A549 (cell line): Measurements from ENCODE around the gene ALCAM. TPM values are rescaled to one million over a fixed set of nuclear protein-coding genes. Genes with fewer than 3 reads are reported as not detected.

Source experiments
- BCL3 ChIP-seq: fragments of >200 bp; sonication (Bioruptor Twin); formaldehyde crosslinking; IDR thresholded peaks from 3 replicates; pipeline ENCODE4 v1.6.1; 2016
- BHLHE40 ChIP-seq: IDR thresholded peaks from 2 replicates; pipeline ENCODE4 v1.6.1; 2012; ENCODE audit warnings: low read depth, low read length, inconsistent platforms
- CEBPB ChIP-seq, 2 experiments: fragments of >200 bp in 1 of 2; sonication (Bioruptor Twin) in 1 of 2; formaldehyde crosslinking in 1 of 2; IDR thresholded peaks; 2 replicates each; pipeline ENCODE4 v1.6.1; 2012 to 2016
- CHD2 ChIP-seq: fragments of 150-350 bp; IDR thresholded peaks from 2 replicates; pipeline ENCODE4 v1.6.1; 2014; ENCODE audit warnings: low read length; ENCODE audit not compliant: partially characterized antibody
- CHD4 ChIP-seq: fragments of 200-600 bp; sonication (generic); IDR thresholded peaks from 2 replicates; pipeline ENCODE4 v1.6.1; 2016; ENCODE audit warnings: antibody characterized with exemption, mild to moderate bottlenecking, borderline replicate concordance
- CTCF ChIP-seq: fragments of >200 bp; sonication (Bioruptor Twin); formaldehyde crosslinking; IDR thresholded peaks from 3 replicates; pipeline ENCODE4 v1.5.1; 2016
- E2F6 ChIP-seq: IDR thresholded peaks from 2 replicates; pipeline ENCODE4 v1.6.1; 2012; ENCODE audit warnings: low read depth, borderline replicate concordance
- EHMT2 ChIP-seq: fragments of 200-600 bp; sonication (generic); IDR thresholded peaks from 2 replicates; pipeline ENCODE4 v1.6.1; 2016; ENCODE audit warnings: antibody characterized with exemption, low read depth, mild to moderate bottlenecking, moderate library complexity
- ELK1 ChIP-seq: fragments of 150-350 bp; IDR thresholded peaks from 2 replicates; pipeline ENCODE4 v1.6.1; 2014; ENCODE audit warnings: low read depth, mild to moderate bottlenecking, low read length
- EP300 ChIP-seq, 2 experiments: fragments of >200 bp; sonication (Bioruptor Twin); formaldehyde crosslinking; IDR thresholded peaks; 2 replicates in 1 of 2; 3 replicates in 1 of 2; pipeline ENCODE4 v1.6.1; 2016 to 2017
- ESRRA ChIP-seq: fragments of 150-350 bp; IDR thresholded peaks from 2 replicates; pipeline ENCODE4 v1.6.1; 2014; ENCODE audit warnings: mild to moderate bottlenecking, low read length, borderline replicate concordance
- FOSL2 ChIP-seq, 2 experiments: fragments of 450-650 bp in 1 of 2; fragments of >200 bp in 1 of 2; sonication (Bioruptor Twin) in 1 of 2; formaldehyde crosslinking; IDR thresholded peaks; 2 replicates each; pipeline versions ENCODE4 v1.5.0 to v1.6.1; 2016 to 2020; ENCODE audit warnings: mild to moderate bottlenecking in 1 of 2, moderate library complexity in 1 of 2
- HDAC2 ChIP-seq: fragments of 200-600 bp; sonication (generic); IDR thresholded peaks from 2 replicates; pipeline ENCODE4 v1.6.1; 2016
- HEYL ChIP-seq: fragments of 250-450 bp; sonication (Bioruptor Pico); IDR thresholded peaks from 2 replicates; pipeline ENCODE4 v1.8.0; 2021; ENCODE audit warnings: mild to moderate bottlenecking, moderate library complexity
- HOXA7 ChIP-seq: fragments of 250-450 bp; sonication (Bioruptor Pico); IDR thresholded peaks from 2 replicates; pipeline ENCODE4 v1.5.0; 2020; ENCODE audit warnings: mild to moderate bottlenecking, moderate library complexity
- HOXB13 ChIP-seq: fragments of 250-450 bp; sonication (Bioruptor Pico); IDR thresholded peaks from 2 replicates; pipeline ENCODE4 v1.5.0; 2020; ENCODE audit warnings: low read depth, mild to moderate bottlenecking, moderate library complexity
- HOXB5 ChIP-seq: fragments of 250-450 bp; sonication (Bioruptor Pico); IDR thresholded peaks from 2 replicates; pipeline ENCODE4 v1.5.0; 2020; ENCODE audit warnings: mild to moderate bottlenecking, moderate library complexity
- JUN ChIP-seq, 2 experiments: fragments of >200 bp; sonication (Bioruptor Twin); formaldehyde crosslinking; IDR thresholded peaks; 2 replicates in 1 of 2; 3 replicates in 1 of 2; pipeline ENCODE4 v1.6.1; 2016 to 2017
- KDM1A ChIP-seq: fragments of 200-600 bp; sonication (generic); IDR thresholded peaks from 2 replicates; pipeline ENCODE4 v1.6.1; 2016; ENCODE audit warnings: low read depth, mild to moderate bottlenecking
- KDM5A ChIP-seq: fragments of 200-600 bp; sonication (generic); IDR thresholded peaks from 2 replicates; pipeline ENCODE4 v1.6.1; 2016; ENCODE audit warnings: antibody characterized with exemption, mild to moderate bottlenecking
- MYC ChIP-seq: IDR thresholded peaks from 2 replicates; pipeline ENCODE4 v1.6.1; 2012; ENCODE audit warnings: mild to moderate bottlenecking, inconsistent platforms, low read length, improper control_type of control experiment, borderline replicate concordance
- NFE2L2 ChIP-seq: fragments of 150-350 bp; conservative IDR thresholded peaks from 2 replicates; pipeline ENCODE4 v1.6.1; 2014; ENCODE audit warnings: low read length
- PBX3 ChIP-seq: IDR thresholded peaks from 2 replicates; pipeline ENCODE4 v1.6.1; 2012
- PHF8 ChIP-seq: fragments of 200-600 bp; sonication (generic); IDR thresholded peaks from 2 replicates; pipeline ENCODE4 v1.6.1; 2016; ENCODE audit warnings: low read depth, mild to moderate bottlenecking, antibody characterized with exemption, moderate library complexity, borderline replicate concordance
- POLR2A ChIP-seq: IDR thresholded peaks from 2 replicates; pipeline ENCODE4 v1.6.1; 2012; ENCODE audit warnings: mild to moderate bottlenecking, low read length
- POLR2AphosphoS2 ChIP-seq: conservative IDR thresholded peaks from 2 replicates; pipeline ENCODE4 v1.6.1; 2012; ENCODE audit warnings: low read length, improper control_type of control experiment, inconsistent platforms
- RARB ChIP-seq: fragments of 250-450 bp; sonication (Bioruptor Pico); IDR thresholded peaks from 2 replicates; pipeline ENCODE4 v1.8.0; 2021; ENCODE audit warnings: mild to moderate bottlenecking, moderate library complexity
- REST ChIP-seq: fragments of 200-600 bp; sonication (generic); IDR thresholded peaks from 2 replicates; pipeline ENCODE4 v1.6.1; 2016; ENCODE audit warnings: antibody characterized with exemption, mild to moderate bottlenecking, moderate library complexity
- RFX5 ChIP-seq: fragments of 450-650 bp; IDR thresholded peaks from 2 replicates; pipeline ENCODE4 v1.7.1; 2014; ENCODE audit warnings: antibody characterized with exemption, mild to moderate bottlenecking, moderate library complexity
- RNF2 ChIP-seq: fragments of 200-600 bp; sonication (generic); IDR thresholded peaks from 2 replicates; pipeline ENCODE4 v1.6.1; 2016; ENCODE audit warnings: low read depth, mild to moderate bottlenecking, antibody characterized with exemption, moderate library complexity, borderline replicate concordance
- SMC3 ChIP-seq: fragments of >200 bp; sonication (Bioruptor Twin); formaldehyde crosslinking; IDR thresholded peaks from 3 replicates; pipeline ENCODE4 v1.6.1; 2018; ENCODE audit warnings: inconsistent platforms
- SREBF2 ChIP-seq: fragments of 450-650 bp; IDR thresholded peaks from 2 replicates; pipeline ENCODE4 v1.6.1; 2014; ENCODE audit warnings: mild to moderate bottlenecking, moderate library complexity
- TFCP2L1 ChIP-seq: fragments of 250-450 bp; sonication (Bioruptor Pico); IDR thresholded peaks from 2 replicates; pipeline ENCODE4 v1.5.0; 2021; ENCODE audit warnings: mild to moderate bottlenecking
- ZFP36 ChIP-seq: fragments of 450-650 bp; IDR thresholded peaks from 2 replicates; pipeline ENCODE4 v1.6.1; 2014; ENCODE audit warnings: borderline replicate concordance; ENCODE audit not compliant: partially characterized antibody
- ZNF302 ChIP-seq: fragments of 250-450 bp; sonication (Bioruptor Pico); IDR thresholded peaks from 2 replicates; pipeline ENCODE4 v1.9.0; 2021; ENCODE audit warnings: inconsistent platforms, mild to moderate bottlenecking, moderate library complexity
- polyA plus RNA-seq, 4 experiments: library from polyadenylated mRNA; depleted of rRNA in 3 of 4; stranded (reverse); fragments of >200 nt; fragmentation: RNase III in 1 of 4; extraction: RNeasy Plus Mini Kit Qiagen cat#74134 plus additional on column Dnase treatment in 1 of 4; gene quantifications; 2 replicates in 3 of 4; 3 replicates in 1 of 4; pipeline ENCODE4 v1.2.3, GENCODE V29; 2011 to 2017

ALCAM gene
- polyA plus RNA-seq, 2 of the 4 experiments (the other 2 are of a cell fraction): 57.1 to 145 TPM

- TF ChIP-seq REST (no peak), RFX5 (no peak), ELK1 (no peak), KDM5A (no peak), BCL3 (no peak), JUN (IDR thresholded peaks at IDR 0.05) (peak; percentile 62 to 65; a peak in 3 of 5 replicates), RARB (CRISPR knock-in tag) (no peak), PBX3 (no peak), NFE2L2 (peak; percentile 68), HOXB5 (CRISPR knock-in tag) (no peak), TFCP2L1 (CRISPR knock-in tag) (no peak), CHD4 (no peak), CHD2 (peak; percentile 32), POLR2AphosphoS2 (no peak), SMC3 (peak; percentile 19; the same call in 1 of the 3 replicates), RNF2 (no peak), POLR2A (no peak), ZFP36 (no peak), BHLHE40 (peak; percentile 50; the same call in 1 of the 2 replicates), CEBPB (IDR thresholded peaks at IDR 0.05) (0 out of 4 replicates have a peak, but pooled peaks of 1 of the 2 experiments have one; percentile 16), HDAC2 (no peak), ZNF302 (CRISPR knock-in tag) (no peak), EHMT2 (no peak), PHF8 (no peak), SREBF2 (no peak), KDM1A (no peak), FOSL2 (IDR thresholded peaks at IDR 0.05) (peak; percentile 64), FOSL2 (CRISPR knock-in tag; IDR thresholded peaks at IDR 0.05) (peak; percentile 89), HOXB13 (CRISPR knock-in tag) (no peak), E2F6 (no peak), CTCF (no peak), HOXA7 (no peak), ESRRA (no peak), HEYL (CRISPR knock-in tag) (no peak), MYC (no peak), EP300 (IDR thresholded peaks at IDR 0.05) (peak; percentile 31 to 67; a peak in 2 of 5 replicates)
Observed at GRCh38 chr3:105402287-105402801, 35.6 kb downstream of the ALCAM start (continued).
